ENCODE data around the gene NGLY1. TPM values are rescaled to one million over a fixed set of nuclear protein-coding genes. Genes with fewer than 3 reads are reported as not detected.

Gene NGLY1
- total and polyA plus RNA-seq, 9 of the 15 experiments (the other 6 are each of a cell fraction or from before 2014, with no cell fraction given), result 52.2 to 124 (median 87.6) TPM

GRCh38 chr3:25775936-25776335 lies 7.3 kb downstream of the NGLY1 start:
- H3K4me3 ChIP-seq, result no peak overlapping the region
- H3K27ac ChIP-seq (ENCODE audit: extremely low read depth, low read depth, low read length), result no peak overlapping the region
- H4K20me1 ChIP-seq (replicated peaks; ENCODE audit: control insufficient read depth, insufficient read depth, low read length), result no peaks in the 10 kb centered on the region
- H2AFZ ChIP-seq (ENCODE audit: low read depth, low read length), result no peak overlapping the region
- H3K4me2 ChIP-seq (ENCODE audit: insufficient read depth, low read length), result no peak overlapping the region
- no peaks in the 10 kb centered on the region for H3K9me1 ChIP-seq (ENCODE audit: control insufficient read depth, insufficient read depth, low read length)
- WGBS (ENCODE audit: insufficient coverage, low coverage, missing lambda C conversion rate), result 93% methylated on average over 2 of the region's 2 CpGs
- TF ChIP-seq PHF20 (IDR thresholded peaks at IDR 0.05; ENCODE audit: partially characterized antibody) (no peak), USF1 (CRISPR knock-in tag; IDR thresholded peaks at IDR 0.05) (no peak), SMARCE1 (IDR thresholded peaks at IDR 0.05) (no peak), THAP12 (CRISPR knock-in tag; IDR thresholded peaks at IDR 0.05) (no peak), PATZ1 (CRISPR knock-in tag; IDR thresholded peaks at IDR 0.05; ENCODE audit: borderline replicate concordance) (no peak), CREBBP (IDR thresholded peaks at IDR 0.05; ENCODE audit: low read depth, low read length) (no peak), ZNF584 (CRISPR knock-in tag; IDR thresholded peaks at IDR 0.05; ENCODE audit: low read depth) (no peak), NFXL1 (CRISPR knock-in tag; IDR thresholded peaks at IDR 0.05) (no peak), GABPB2 (CRISPR knock-in tag; conservative IDR thresholded peaks at IDR 0.05) (no peak), YBX1 (IDR thresholded peaks at IDR 0.05) (no peak), ESRRA (IDR thresholded peaks at IDR 0.05; ENCODE audit: borderline replicate concordance, low read depth) (no peak), NR3C1 (CRISPR knock-in tag; IDR thresholded peaks at IDR 0.05) (no peak)
- ATAC-seq (no peak), FAIRE-seq (no peak), DNase-seq (ENCODE audit: extremely low read depth in 1 of 4, low spot score in 3 of 4) (no peak)
- no peak overlapping the region for H3K9ac ChIP-seq (ENCODE audit: insufficient read depth in 1 of 2, low read depth in 2 of 2, low read length in 2 of 2)
- H3K4me1 ChIP-seq (replicated peaks in 1 of 2; ENCODE audit: control insufficient read depth in 2 of 2, insufficient read depth in 2 of 2, low read length in 2 of 2), result peaks cover 5 to 6% of the 10 kb centered on the region in 2 experiments; a peak in 2 of 5 replicates
- POLR2A ChIA-PET, result no interaction called here
- in situ Hi-C loops (cut with MboI) (no loop called here), intact Hi-C loops (cut with micrococcal nuclease) (no loop called here)
- BruUV-seq (replicated peaks), result no TSS peak
- H3K36me3 ChIP-seq (ENCODE audit: control insufficient read depth, insufficient read depth, low read length), result peaks cover 63% of the 10 kb centered on the region
- H3K79me2 ChIP-seq (ENCODE audit: control insufficient read depth, insufficient read depth, low read length), result peaks cover 33% of the 10 kb centered on the region
- no peaks in the 10 kb centered on the region for H3K27me3 ChIP-seq (ENCODE audit: control insufficient read depth in 2 of 2, insufficient read depth in 2 of 2, low read length in 2 of 2)
- CTCF ChIA-PET (ENCODE audit: low intra/inter-chr PET ratio), result no interaction called here
- H3K9me3 ChIP-seq (replicated peaks; ENCODE audit: control insufficient read depth, insufficient read depth, low read depth, low read length), result peaks cover 18% of the 10 kb centered on the region
